GM18868 (cell line): ENCODE results near the gene SAP130.

Experiments used
- ATAC-seq: cut with Tn5 transposase; IDR thresholded peaks from one replicate; pipeline ENCODE4 v1.9.1; 2021; ENCODE audit warnings: mild to moderate bottlenecking, moderate library complexity; ENCODE audit not compliant: unreplicated experiment

SAP130 gene

GRCh38 chr2:127901339-127902056 is 126.4 kb downstream of the SAP130 start:
- ATAC-seq = no peak

DNA sequence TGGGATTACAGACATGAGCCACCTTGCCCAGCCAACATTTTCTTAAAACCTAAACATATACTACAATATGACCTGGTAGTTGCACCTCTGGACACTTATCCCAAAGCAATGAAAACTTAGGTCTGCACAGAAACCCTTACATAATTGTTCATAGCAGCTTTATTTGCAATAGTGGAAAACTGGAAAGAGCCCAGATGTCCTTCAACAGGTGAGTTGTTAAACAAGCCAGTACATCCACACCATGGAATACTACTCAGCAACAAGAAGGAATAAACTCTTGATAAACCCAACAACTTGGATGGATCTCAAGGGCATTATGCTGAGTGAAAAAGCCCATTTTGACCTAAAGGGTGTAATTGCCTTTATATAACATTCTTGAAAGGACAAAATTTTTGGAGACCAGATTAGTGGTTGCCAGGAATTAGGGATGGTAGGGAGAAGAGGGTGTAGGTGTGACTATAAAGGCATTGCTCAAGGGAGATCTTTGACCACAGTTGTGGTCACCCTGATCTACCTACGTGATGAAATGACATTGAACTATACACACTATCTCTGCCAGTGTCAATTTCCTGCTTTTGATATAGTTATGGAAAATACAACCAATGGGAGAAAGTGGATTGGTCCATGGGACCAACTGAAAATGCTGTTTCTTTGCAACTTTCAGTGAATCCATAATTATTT is 130.2 kb downstream of the SAP130 start:
- ATAC-seq = no peak

GRCh38 chr2:127893494-127893893 is 134.4 kb downstream of the SAP130 start:
- peak; percentile 39 for ATAC-seq

GRCh38 chr2:127893033-127893432 is 134.8 kb downstream of the SAP130 start:
- peak; percentile 75 for ATAC-seq

- ATAC-seq = no peak
Observed at GRCh38 chr2:127891811-127892210, 136.0 kb downstream of the SAP130 start.
